Fibroblast of lung (primary cell): ENCODE results near the gene STXBP6. TPM values are rescaled to one million over a fixed set of nuclear protein-coding genes. Genes with fewer than 3 reads are reported as not detected.

Experiments
- DNase-seq, 2 donors: peaks; one replicate each; pipeline versions ENCODE4 v3.0.0 to v3.0.0-alpha.2; 2010; ENCODE audit warnings: low read depth in 2 of 2
- H2AFZ ChIP-seq: 2 replicates; pipeline ENCODE4 v1.5.1; 2012; ENCODE audit warnings: low read length, control low read depth, inconsistent platforms
- H3K27ac ChIP-seq: 2 replicates; pipeline ENCODE4 v1.5.1; 2011; ENCODE audit warnings: low read length, control low read depth; ENCODE audit not compliant: insufficient read depth
- H3K27me3 ChIP-seq: 2 replicates; pipeline ENCODE4 v1.5.1; 2011; ENCODE audit warnings: mild to moderate bottlenecking, low read length; ENCODE audit not compliant: control insufficient read depth, insufficient read depth
- H3K36me3 ChIP-seq: 2 replicates; pipeline ENCODE4 v1.5.1; 2011; ENCODE audit warnings: low read length; ENCODE audit not compliant: control insufficient read depth, insufficient read depth
- H3K4me1 ChIP-seq: 2 replicates; pipeline ENCODE4 v1.5.1; 2011; ENCODE audit warnings: low read length; ENCODE audit not compliant: control insufficient read depth, insufficient read depth; ENCODE audit errors: extremely low read depth
- H3K4me2 ChIP-seq: 2 replicates; pipeline ENCODE4 v1.5.1; 2011; ENCODE audit warnings: low read length, control low read depth; ENCODE audit not compliant: insufficient read depth; ENCODE audit errors: extremely low read depth
- H3K4me3 ChIP-seq, 4 experiments: fragments of 200-600 bp in 1 of 4; sonication (generic) in 1 of 4; replicated peaks in 1 of 4; 2 replicates each; pipeline ENCODE4 v1.5.1; 2011 to 2016; ENCODE audit warnings: low read length in 4 of 4, low read depth in 3 of 4, mild to moderate bottlenecking in 3 of 4, control low read depth in 2 of 4, inconsistent platforms in 1 of 4, mixed read lengths in 1 of 4; ENCODE audit not compliant: insufficient read depth in 1 of 4; ENCODE audit errors: control extremely low read depth in 1 of 4
- H3K79me2 ChIP-seq: 2 replicates; pipeline ENCODE4 v1.5.1; 2012; ENCODE audit warnings: mild to moderate bottlenecking, low read length, inconsistent platforms; ENCODE audit not compliant: control insufficient read depth, insufficient read depth
- H3K9ac ChIP-seq: 2 replicates; pipeline ENCODE4 v1.5.1; 2011; ENCODE audit warnings: mild to moderate bottlenecking, low read length, control low read depth; ENCODE audit not compliant: insufficient read depth
- H3K9me3 ChIP-seq: 2 replicates; pipeline ENCODE4 v1.5.1; 2012; ENCODE audit warnings: low read depth, low read length; ENCODE audit not compliant: control insufficient read depth, insufficient read depth
- H4K20me1 ChIP-seq: 2 replicates; pipeline ENCODE4 v1.5.1; 2011; ENCODE audit warnings: low read length; ENCODE audit not compliant: control insufficient read depth, insufficient read depth; ENCODE audit errors: extremely low read depth
- CTCF ChIP-seq, 2 donors: IDR thresholded peaks in 1 of 2; conservative IDR thresholded peaks in 1 of 2; 1 replicate in 1 of 2; 2 replicates in 1 of 2; pipeline ENCODE4 v1.5.1; 2011 to 2012; ENCODE audit warnings: low read length in 2 of 2, control low read depth in 1 of 2, inconsistent platforms in 1 of 2, low read depth in 1 of 2, mild to moderate bottlenecking in 1 of 2
- EZH2 ChIP-seq: IDR thresholded peaks from 2 replicates; pipeline ENCODE4 v1.5.1; 2012; ENCODE audit warnings: low read length, control low read depth, mild to moderate bottlenecking; ENCODE audit errors: missing control alignments
- polyA plus RNA-seq, 2 donors: library from polyadenylated mRNA; depleted of rRNA in 1 of 2; stranded (reverse) in 1 of 2; unstranded in 1 of 2; fragments of >200 nt; gene quantifications; 2 replicates each; pipeline ENCODE4 v1.2.1, GENCODE V29; 2011 to 2012; ENCODE audit warnings: missing spikeins in 1 of 2
- total RNA-seq: library from RNA; depleted of rRNA; stranded (reverse); fragments of >200 nt; gene quantifications from 2 replicates; pipeline ENCODE4 v1.2.1, GENCODE V29; 2014

STXBP6 gene
- total and polyA plus RNA-seq, 2 donors (not counting 1 experiment from before 2014, with no cell fraction given): 4.5 to 17.8 TPM

DNA sequence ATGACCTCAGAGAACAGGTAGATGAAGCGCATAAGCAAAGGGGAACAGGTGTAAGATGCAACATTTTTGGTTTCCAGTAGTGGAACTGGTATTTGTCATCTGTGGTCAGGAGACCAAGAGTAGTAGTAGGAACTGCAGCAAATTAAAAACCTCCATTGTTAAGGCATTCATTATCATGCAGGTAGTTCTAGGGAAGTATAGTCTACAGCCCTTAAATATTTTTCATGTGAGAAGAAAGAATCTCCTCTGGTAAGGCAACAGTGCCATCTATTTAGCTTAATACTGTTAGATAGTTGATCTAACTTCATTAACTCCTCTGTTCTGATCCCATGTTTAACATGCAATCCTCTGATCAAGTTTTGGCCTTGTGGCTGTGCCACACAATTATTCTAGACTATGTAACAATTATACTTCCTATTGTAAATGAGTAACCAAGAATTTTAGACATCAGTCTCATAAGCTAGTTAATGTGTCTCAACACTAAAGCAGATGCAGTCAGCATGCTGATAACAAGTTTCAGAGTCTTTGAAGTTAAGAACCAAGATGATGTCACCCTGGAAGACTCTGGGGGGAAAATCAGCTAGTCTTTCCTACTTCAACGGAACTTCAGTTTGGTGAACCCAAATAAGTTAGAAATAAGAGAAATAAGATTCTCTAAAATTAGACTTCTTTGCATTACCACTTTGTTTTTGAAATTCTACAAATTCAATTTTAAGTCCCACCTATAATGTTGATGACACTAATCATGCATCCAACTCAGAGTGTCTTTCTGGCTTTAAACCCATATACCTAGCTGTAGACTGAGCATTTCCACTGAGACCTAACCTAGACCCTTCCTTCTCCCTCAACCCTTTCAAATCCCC, 70.9 kb downstream of the STXBP6 start:
- Histone ChIP-seq H3K4me3 (no peak overlapping the region), H3K36me3 (no peaks in the 10 kb centered on the region), H3K4me1 (peaks cover 2% of the 10 kb centered on the region), H3K27me3 (no peaks in the 10 kb centered on the region), H3K4me2 (no peak overlapping the region), H4K20me1 (no peaks in the 10 kb centered on the region), H3K9me3 (no peaks in the 10 kb centered on the region), H2AFZ (no peak overlapping the region), H3K79me2 (no peaks in the 10 kb centered on the region), H3K27ac (no peak overlapping the region), H3K9ac (no peak overlapping the region)
- DNase-seq: peak in 1 of 2 donors; percentile 68
- TF ChIP-seq CTCF (conservative IDR thresholded peaks at IDR 0.05 in 1 of 2, IDR thresholded peaks at IDR 0.05 in 1 of 2; ENCODE audit: low read depth in 1 of 2, low read length in 2 of 2) (no peak), EZH2 (no peak)

GRCh38 chr14:24976602-24977001, 73.3 kb downstream of the STXBP6 start:
- DNase-seq: no peak
- no peak overlapping the region for H3K27ac ChIP-seq
- TF ChIP-seq CTCF (conservative IDR thresholded peaks at IDR 0.05 in 1 of 2, IDR thresholded peaks at IDR 0.05 in 1 of 2; ENCODE audit: low read depth in 1 of 2, low read length in 2 of 2) (no peak), EZH2 (no peak)
- H2AFZ ChIP-seq: no peak overlapping the region
- no peak overlapping the region for H3K4me3 ChIP-seq
- H3K27me3 ChIP-seq: no peaks in the 10 kb centered on the region
- no peak overlapping the region for H3K9ac ChIP-seq
- H3K36me3 ChIP-seq: no peaks in the 10 kb centered on the region
- no peaks in the 10 kb centered on the region for H4K20me1 ChIP-seq
- no peaks in the 10 kb centered on the region for H3K9me3 ChIP-seq
- H3K79me2 ChIP-seq: no peaks in the 10 kb centered on the region
- no peak overlapping the region for H3K4me2 ChIP-seq
- no peaks in the 10 kb centered on the region for H3K4me1 ChIP-seq

DNA sequence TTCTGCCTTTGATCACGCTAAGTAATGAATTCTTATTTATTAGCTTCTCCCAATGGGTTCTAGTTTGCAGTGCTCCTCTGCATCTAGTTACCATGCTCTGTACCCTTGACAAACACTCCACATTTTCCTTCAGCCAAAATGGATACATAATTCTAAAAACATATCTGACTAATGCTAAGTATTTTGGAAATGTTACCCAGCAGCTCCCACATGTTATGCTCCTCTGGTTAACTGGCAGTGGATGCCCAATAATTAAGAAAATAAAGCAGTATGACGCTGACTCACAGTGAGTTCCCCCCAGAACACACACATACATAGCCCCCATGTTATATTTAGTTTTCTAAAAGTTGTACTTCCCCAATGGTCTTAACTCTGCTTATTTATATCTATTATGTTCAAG, 74.6 kb downstream of the STXBP6 start:
- Histone ChIP-seq H3K79me2 (no peaks in the 10 kb centered on the region), H2AFZ (no peak overlapping the region), H3K4me3 (no peak overlapping the region), H4K20me1 (no peaks in the 10 kb centered on the region), H3K27me3 (no peaks in the 10 kb centered on the region), H3K27ac (no peak overlapping the region), H3K9ac (no peak overlapping the region), H3K4me2 (no peak overlapping the region), H3K9me3 (no peaks in the 10 kb centered on the region), H3K4me1 (no peaks in the 10 kb centered on the region), H3K36me3 (no peaks in the 10 kb centered on the region)
- TF ChIP-seq EZH2 (no peak), CTCF (conservative IDR thresholded peaks at IDR 0.05 in 1 of 2, IDR thresholded peaks at IDR 0.05 in 1 of 2; ENCODE audit: low read depth in 1 of 2, low read length in 2 of 2) (no peak)
- DNase-seq: no peak
